GM12865 (cell line): ENCODE results near the gene SHD.
"Not testable (repeated sequence)": the region's sequence is repeated elsewhere in the genome, so short reads cannot be mapped to it uniquely, and the experiment has no call there.

Experiments
- DNase-seq: peaks from one replicate; pipeline ENCODE4 v3.0.0; 2010; ENCODE audit warnings: low read depth
- H3K4me3 ChIP-seq: 2 replicates; pipeline ENCODE4 v1.5.1; 2011; ENCODE audit warnings: mild to moderate bottlenecking, low read depth, low read length, control low read depth
- CTCF ChIP-seq: IDR thresholded peaks from 2 replicates; pipeline ENCODE4 v1.5.1; 2011; ENCODE audit warnings: low read length, control low read depth, low read depth, inconsistent platforms; ENCODE audit not compliant: insufficient read depth; ENCODE audit errors: missing control alignments

Gene SHD

GRCh38 chr19:4268816-4269430 is 10.1 kb upstream of the SHD start:
- no peak overlapping the region for H3K4me3 ChIP-seq
- DNase-seq, result no peak
- no peak for TF ChIP-seq CTCF

- DNase-seq, result no peak
- no peak for TF ChIP-seq CTCF
- no peak overlapping the region for H3K4me3 ChIP-seq
These were observed 6.2 kb upstream of the SHD start for GRCh38 chr19:4272894-4273293.

- DNase-seq, H3K4me3 ChIP-seq: not testable (repeated sequence)
These were observed 4.8 kb upstream of the SHD start for GRCh38 chr19:4274321-4274686.

GRCh38 chr19:4277191-4277696 is 1.8 kb upstream of the SHD start:
- no peak for DNase-seq
- no peak for TF ChIP-seq CTCF

GRCh38 chr19:4278010-4278409 is 1.1 kb upstream of the SHD start:
- H3K4me3 ChIP-seq, result no peak overlapping the region
- no peak for TF ChIP-seq CTCF
- DNase-seq, result no peak

More at GRCh38 chr19:4277191-4277696, 1.8 kb upstream of the SHD start:
- H3K4me3 ChIP-seq, result no peak overlapping the region

- no peak for TF ChIP-seq CTCF
- no peak for DNase-seq
- no peak overlapping the region for H3K4me3 ChIP-seq
These were observed 132 bp downstream of the SHD start for GRCh38 chr19:4279267-4279529.

- no peak for TF ChIP-seq CTCF
- DNase-seq, result no peak
- H3K4me3 ChIP-seq, result no peak overlapping the region
These were observed 710 bp downstream of the SHD start for GRCh38 chr19:4279530-4280422.
